Lower leg skin (tissue), 3 donors: Measurements from ENCODE around the gene IGFBP1.

Experiments used
- POLR2A ChIP-seq, 2 donors: fragments of 450-650 bp; IDR thresholded peaks; one replicate each; pipeline ENCODE4 v1.6.1; 2016 to 2017; ENCODE audit warnings: antibody characterized with exemption in 2 of 2, mild to moderate bottlenecking in 1 of 2, moderate library complexity in 1 of 2
- TF ChIP-seq, protein P1 (sequence below), 3 donors: fragments of 450-650 bp; IDR thresholded peaks; one replicate each; pipeline ENCODE4 v1.5.1; 2016; ENCODE audit warnings: antibody characterized with exemption in 3 of 3, mild to moderate bottlenecking in 3 of 3, moderate library complexity in 2 of 3

DNA sequence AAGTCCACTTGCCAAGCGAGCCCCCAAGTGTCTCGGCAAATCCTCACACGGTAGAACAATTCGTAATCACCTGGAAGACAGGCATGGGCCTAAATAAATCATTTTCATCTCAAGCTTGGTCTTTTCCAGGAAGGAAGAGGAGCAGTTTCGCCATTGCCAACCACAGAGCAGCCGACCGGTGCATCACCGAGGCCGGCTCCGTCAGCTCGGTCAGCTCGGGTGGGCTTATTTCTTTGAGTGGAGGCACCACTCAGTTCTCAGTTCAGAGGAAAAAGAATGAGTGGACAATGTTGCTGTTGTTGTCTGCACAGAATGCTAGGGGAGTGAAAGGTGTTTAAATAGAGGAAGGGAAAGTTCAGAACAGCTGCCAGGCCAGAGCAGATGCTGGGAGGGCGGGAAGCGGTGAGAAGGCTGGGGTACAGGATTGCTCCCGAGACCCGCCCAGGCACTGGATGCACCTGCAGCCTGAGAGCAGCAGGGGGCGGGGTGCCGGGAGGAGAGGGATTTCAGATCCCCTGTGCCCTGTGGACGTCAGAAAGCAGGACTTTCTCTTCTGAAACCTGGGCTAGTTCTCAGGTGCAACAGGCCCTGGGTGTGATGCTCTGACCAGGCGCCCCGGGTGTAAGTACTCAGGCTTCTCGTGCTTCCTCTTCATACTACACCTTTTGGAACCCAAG, 50.5 kb downstream of the IGFBP1 start:
- TF ChIP-seq, protein P1, sequence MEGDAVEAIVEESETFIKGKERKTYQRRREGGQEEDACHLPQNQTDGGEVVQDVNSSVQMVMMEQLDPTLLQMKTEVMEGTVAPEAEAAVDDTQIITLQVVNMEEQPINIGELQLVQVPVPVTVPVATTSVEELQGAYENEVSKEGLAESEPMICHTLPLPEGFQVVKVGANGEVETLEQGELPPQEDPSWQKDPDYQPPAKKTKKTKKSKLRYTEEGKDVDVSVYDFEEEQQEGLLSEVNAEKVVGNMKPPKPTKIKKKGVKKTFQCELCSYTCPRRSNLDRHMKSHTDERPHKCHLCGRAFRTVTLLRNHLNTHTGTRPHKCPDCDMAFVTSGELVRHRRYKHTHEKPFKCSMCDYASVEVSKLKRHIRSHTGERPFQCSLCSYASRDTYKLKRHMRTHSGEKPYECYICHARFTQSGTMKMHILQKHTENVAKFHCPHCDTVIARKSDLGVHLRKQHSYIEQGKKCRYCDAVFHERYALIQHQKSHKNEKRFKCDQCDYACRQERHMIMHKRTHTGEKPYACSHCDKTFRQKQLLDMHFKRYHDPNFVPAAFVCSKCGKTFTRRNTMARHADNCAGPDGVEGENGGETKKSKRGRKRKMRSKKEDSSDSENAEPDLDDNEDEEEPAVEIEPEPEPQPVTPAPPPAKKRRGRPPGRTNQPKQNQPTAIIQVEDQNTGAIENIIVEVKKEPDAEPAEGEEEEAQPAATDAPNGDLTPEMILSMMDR (IDR thresholded peaks at IDR 0.05), result no peak
- TF ChIP-seq POLR2A (IDR thresholded peaks at IDR 0.05), result no peak
